ENCODE measurements around the gene JUND. TPM values are rescaled to one million over a fixed set of nuclear protein-coding genes. Genes with fewer than 3 reads are reported as not detected.

JUND gene
- total RNA-seq, 2 experiments from 2014 or later = 79.0 to 138 TPM

GRCh38 chr19:18270326-18270725 lies 11.1 kb downstream of the JUND start:
- ChIA-PET CTCF (ENCODE audit: unreplicated experiment) (interaction anchor here (1.2 kb wide), 1 partner anchor 59 kb away, joined by 5 read pairs; no protein-coding TSS in a partner anchor), POLR2A (no interaction called here)
- H3K9me2 ChIP-seq (ENCODE audit: insufficient read depth, low read length) = no peaks in the 10 kb centered on the region
- no peaks in the 10 kb centered on the region for H3K9me3 ChIP-seq (ENCODE audit: low read length)
- H3K36me3 ChIP-seq (ENCODE audit: insufficient read depth, low read length) = no peaks in the 10 kb centered on the region
- TF ChIP-seq CTCF (conservative IDR thresholded peaks at IDR 0.05; ENCODE audit: low read length) (no peak), EZH2phosphoT487 (IDR thresholded peaks at IDR 0.05; ENCODE audit: borderline replicate concordance, low read depth, low read length) (no peak)
- H3K79me2 ChIP-seq (ENCODE audit: insufficient read depth, low read depth, low read length) = no peaks in the 10 kb centered on the region
- no peak for DNase-seq (ENCODE audit: low spot score)
- H3K4me1 ChIP-seq (ENCODE audit: insufficient read depth, low read length, poor library complexity, severe bottlenecking) = peaks cover 8% of the 10 kb centered on the region
- H4K20me1 ChIP-seq (ENCODE audit: insufficient read depth, low read length) = no peaks in the 10 kb centered on the region; the same call in 1 of the 2 replicates
- H3K27ac ChIP-seq (ENCODE audit: low read depth, low read length, poor library complexity, severe bottlenecking) = no peak overlapping the region
- no peak overlapping the region for H2AFZ ChIP-seq (ENCODE audit: low read length)
- BruUV-seq (replicated peaks) = no TSS peak
- H3K4me3 ChIP-seq (ENCODE audit: low read depth, low read length, poor library complexity, severe bottlenecking) = no peak overlapping the region
- intact Hi-C loops (cut with micrococcal nuclease; ENCODE audit: unreplicated experiment) = no loop called here
- H3K4me2 ChIP-seq (ENCODE audit: low read length) = no peak overlapping the region

GRCh38 chr19:18269070-18269723 lies 12.2 kb downstream of the JUND start:
- Histone ChIP-seq H3K36me3 (ENCODE audit: insufficient read depth, low read length) (no peaks in the 10 kb centered on the region), H2AFZ (ENCODE audit: low read length) (no peak overlapping the region), H3K4me3 (ENCODE audit: low read depth, low read length, poor library complexity, severe bottlenecking) (no peak overlapping the region), H3K79me2 (ENCODE audit: insufficient read depth, low read depth, low read length) (no peaks in the 10 kb centered on the region), H4K20me1 (ENCODE audit: insufficient read depth, low read length) (no peaks in the 10 kb centered on the region; the same call in 1 of the 2 replicates), H3K27ac (ENCODE audit: low read depth, low read length, poor library complexity, severe bottlenecking) (no peak overlapping the region), H3K9me2 (ENCODE audit: insufficient read depth, low read length) (no peaks in the 10 kb centered on the region), H3K9me3 (ENCODE audit: low read length) (no peaks in the 10 kb centered on the region), H3K4me2 (ENCODE audit: low read length) (no peak overlapping the region), H3K4me1 (ENCODE audit: insufficient read depth, low read length, poor library complexity, severe bottlenecking) (peaks cover 11% of the 10 kb centered on the region)
- intact Hi-C loops (cut with micrococcal nuclease; ENCODE audit: unreplicated experiment) = no loop called here
- ChIA-PET CTCF (ENCODE audit: unreplicated experiment) (interaction anchor here (1.2 kb wide), 1 partner anchor 60 kb away, joined by 5 read pairs; no protein-coding TSS in a partner anchor), POLR2A (interaction anchor here (0.6 to 1.2 kb wide), 3 partner anchors 15 to 59 kb away, joined by 3 to 6 read pairs (median 5); no protein-coding TSS in a partner anchor)
- DNase-seq (ENCODE audit: low spot score) = no peak
- BruUV-seq (replicated peaks) = no TSS peak
- TF ChIP-seq CTCF (conservative IDR thresholded peaks at IDR 0.05; ENCODE audit: low read length) = no peak
- no peak for TF ChIP-seq EZH2phosphoT487 (IDR thresholded peaks at IDR 0.05; ENCODE audit: borderline replicate concordance, low read depth, low read length)

All from OCI-LY7 (cell line).